ENCODE data around the gene ZNF81.
"Not testable (repeated sequence)": the region's sequence is repeated elsewhere in the genome, so short reads cannot be mapped to it uniquely, and the experiment has no call there.

DNA sequence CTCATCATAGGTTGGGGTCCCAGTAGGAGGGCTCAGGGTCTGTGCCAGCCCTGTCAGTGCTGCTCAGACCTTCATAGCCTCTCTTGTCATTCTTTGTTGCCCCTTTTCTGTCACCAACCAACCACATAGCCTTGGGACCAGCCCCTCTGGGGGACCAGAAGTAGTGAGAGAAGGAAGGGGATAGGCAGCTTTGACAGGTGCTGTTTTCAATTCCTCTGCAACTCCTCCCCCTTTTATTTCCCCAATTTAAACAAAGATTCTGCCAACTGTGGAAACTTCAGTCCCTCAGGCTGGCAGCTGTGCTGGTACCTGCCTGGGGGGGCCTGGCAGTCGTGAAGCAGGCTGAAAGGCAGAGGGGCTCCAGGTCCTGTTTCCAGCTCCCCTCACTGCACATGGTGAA, 30.9 kb upstream of the ZNF81 start:
- TF ChIP-seq CTCF, POLR2A, POLR2AphosphoS5 (IDR thresholded peaks at IDR 0.05): not testable (repeated sequence)

Measured in prostate gland (tissue), 2 donors.